SK-N-SH (cell line): ENCODE results near the gene CERCAM. TPM values are rescaled to one million over a fixed set of nuclear protein-coding genes. Genes with fewer than 3 reads are reported as not detected.

Source experiments
- CTCF ChIA-PET: fragments of 300-600, 350-600 bp; formaldehyde crosslinking; extraction: SDS; loops from one replicate; lab custom pipeline; 2021; lab: Yijun Ruan, JAX
- POLR2A ChIA-PET: fragments of 350-600 bp; sonication (Branson Sonifier 250); formaldehyde crosslinking; extraction: SDS; loops from one replicate; lab custom pipeline; 2020; ENCODE audit warnings: antibody characterized with exemption, inconsistent platforms; lab: Yijun Ruan, JAX
- DNase-seq: peaks from one replicate; pipeline ENCODE4 v3.0.0; 2012
- H2AFZ ChIP-seq: fragments of 200-600 bp; sonication (generic); 2 replicates; pipeline ENCODE4 v1.8.1; 2016; ENCODE audit warnings: antibody characterized with exemption, mild to moderate bottlenecking, low read depth
- H3F3A ChIP-seq: fragments of 200-600 bp; sonication (generic); replicated peaks from 2 replicates; pipeline ENCODE3; 2016; ENCODE audit warnings: antibody characterized with exemption, mild to moderate bottlenecking; ENCODE audit not compliant: insufficient read depth
- H3K27ac ChIP-seq, 2 experiments: fragments of 200-500 bp in 1 of 2; fragments of 200-600 bp in 1 of 2; sonication (Bioruptor generic) in 1 of 2; sonication (generic), shearing (Covaris generic) in 1 of 2; 2 replicates each; pipeline versions ENCODE4 v1.5.1 to v1.6.1; 2014 to 2016; ENCODE audit warnings: low read depth in 2 of 2, inconsistent platforms in 1 of 2, low read length in 1 of 2, mild to moderate bottlenecking in 1 of 2, mixed read lengths in 1 of 2
- H3K27me3 ChIP-seq: fragments of 200-600 bp; sonication (generic), shearing (Covaris generic); 2 replicates; pipeline ENCODE4 v1.6.1; 2016; ENCODE audit warnings: mixed run types; ENCODE audit not compliant: insufficient read depth
- H3K36me3 ChIP-seq, 2 experiments: fragments of 200-500 bp in 1 of 2; fragments of 200-600 bp in 1 of 2; sonication (Bioruptor generic) in 1 of 2; sonication (generic) in 1 of 2; replicated peaks in 1 of 2; 2 replicates each; pipeline versions ENCODE3 to v1.5.1; 2014 to 2016; ENCODE audit warnings: low read length in 1 of 2, mild to moderate bottlenecking in 1 of 2; ENCODE audit not compliant: insufficient read depth in 2 of 2, control insufficient read depth in 1 of 2
- H3K4me1 ChIP-seq, 2 experiments: fragments of 200-500 bp in 1 of 2; fragments of 200-600 bp in 1 of 2; sonication (Bioruptor generic) in 1 of 2; sonication (generic), shearing (Covaris generic) in 1 of 2; 2 replicates each; pipeline versions ENCODE4 v1.5.1 to v1.6.1; 2014 to 2016; ENCODE audit warnings: low read depth in 1 of 2, low read length in 1 of 2, mixed run types in 1 of 2; ENCODE audit not compliant: insufficient read depth in 2 of 2, control insufficient read depth in 1 of 2
- H3K4me2 ChIP-seq: fragments of 200-600 bp; sonication (generic), shearing (Covaris generic); 2 replicates; pipeline ENCODE4 v1.6.1; 2017; ENCODE audit warnings: mixed run types
- H3K4me3 ChIP-seq, 2 experiments: fragments of 200-500 bp in 1 of 2; fragments of 200-600 bp in 1 of 2; sonication (Bioruptor generic) in 1 of 2; sonication (generic), shearing (Covaris generic) in 1 of 2; 2 replicates each; pipeline versions ENCODE4 v1.5.1 to v1.8.1; 2014 to 2016; ENCODE audit warnings: low read depth in 2 of 2, inconsistent platforms in 1 of 2, low read length in 1 of 2, mild to moderate bottlenecking in 1 of 2, mixed read lengths in 1 of 2, moderate library complexity in 1 of 2
- H3K79me2 ChIP-seq: fragments of 200-600 bp; sonication (generic); 2 replicates; pipeline ENCODE4 v1.8.1; 2017; ENCODE audit warnings: mild to moderate bottlenecking; ENCODE audit not compliant: insufficient read depth
- H3K9ac ChIP-seq: fragments of 200-600 bp; sonication (generic); 2 replicates; pipeline ENCODE4 v1.6.1; 2017; ENCODE audit warnings: mixed run types
- H3K9me2 ChIP-seq: fragments of 200-600 bp; sonication (generic); 2 replicates; pipeline ENCODE4 v1.6.1; 2017; ENCODE audit warnings: mixed run types
- H3K9me3 ChIP-seq: fragments of 200-600 bp; sonication (generic); 2 replicates; pipeline ENCODE4 v1.6.1; 2017; ENCODE audit warnings: mixed run types, mild to moderate bottlenecking, moderate library complexity
- H4K20me1 ChIP-seq: fragments of 200-600 bp; sonication (generic); 2 replicates; pipeline ENCODE4 v1.6.1; 2017; ENCODE audit warnings: mild to moderate bottlenecking, mixed run types; ENCODE audit not compliant: insufficient read depth
- CHD2 ChIP-seq: fragments of 150-350 bp; IDR thresholded peaks from 2 replicates; pipeline ENCODE4 v1.6.1; 2018; ENCODE audit warnings: low read length; ENCODE audit not compliant: partially characterized antibody
- EP300 ChIP-seq, 2 experiments: IDR thresholded peaks; 2 replicates each; pipeline versions ENCODE4 v1.4.0 to v1.6.1; 2012; ENCODE audit warnings: borderline replicate concordance in 1 of 2, low read depth in 1 of 2, low read length in 1 of 2
- FOSL2 ChIP-seq: IDR thresholded peaks from 2 replicates; pipeline ENCODE4 v1.4.0; 2012; ENCODE audit warnings: low read depth, mild to moderate bottlenecking, moderate library complexity, borderline replicate concordance
- FOXJ3 ChIP-seq: sonication (generic); formaldehyde crosslinking; IDR thresholded peaks from 2 replicates; pipeline ENCODE4 v1.5.1; 2020; ENCODE audit warnings: mild to moderate bottlenecking, missing genetic modification reagents
- GABPA ChIP-seq: IDR thresholded peaks from 2 replicates; pipeline ENCODE4 v1.4.0; 2012; ENCODE audit warnings: low read depth, mild to moderate bottlenecking
- IRF3 ChIP-seq: fragments of 150-350 bp; IDR thresholded peaks from 2 replicates; pipeline ENCODE4 v1.6.1; 2016; ENCODE audit warnings: mild to moderate bottlenecking, low read depth, low read length
- JUND ChIP-seq: IDR thresholded peaks from 2 replicates; pipeline ENCODE4 v1.4.0; 2012
- MAX ChIP-seq: IDR thresholded peaks from 2 replicates; pipeline ENCODE4 v1.4.0; 2012; ENCODE audit warnings: low read depth
- MEF2A ChIP-seq: IDR thresholded peaks from 2 replicates; pipeline ENCODE4 v1.4.0; 2012; ENCODE audit warnings: low read depth, borderline replicate concordance
- MXI1 ChIP-seq: IDR thresholded peaks from 2 replicates; pipeline ENCODE4 v1.6.1; 2012; ENCODE audit warnings: mild to moderate bottlenecking, low read depth, low read length, improper control_type of control experiment
- NFIC ChIP-seq: IDR thresholded peaks from 2 replicates; pipeline ENCODE4 v1.4.0; 2012; ENCODE audit warnings: borderline replicate concordance
- NRF1 ChIP-seq: IDR thresholded peaks from 2 replicates; pipeline ENCODE4 v1.6.1; 2012; ENCODE audit warnings: low read depth, mild to moderate bottlenecking, low read length
- POLR2AphosphoS5 ChIP-seq: IDR thresholded peaks from 2 replicates; pipeline ENCODE4 v1.6.1; 2012; ENCODE audit warnings: low read depth, low read length
- RAD21 ChIP-seq: IDR thresholded peaks from 2 replicates; pipeline ENCODE4 v1.6.1; 2012; ENCODE audit warnings: mild to moderate bottlenecking, low read length
- REST ChIP-seq: IDR thresholded peaks from 2 replicates; pipeline ENCODE4 v1.6.1; 2012; ENCODE audit warnings: mild to moderate bottlenecking, low read depth, low read length, moderate library complexity
- RFX5 ChIP-seq: IDR thresholded peaks from 2 replicates; pipeline ENCODE4 v1.6.1; 2012; ENCODE audit warnings: mild to moderate bottlenecking, improper control_type of control experiment, low read length
- RXRA ChIP-seq: IDR thresholded peaks from 2 replicates; pipeline ENCODE4 v1.4.0; 2012; ENCODE audit warnings: low read depth, mild to moderate bottlenecking, borderline replicate concordance
- SIN3A ChIP-seq: IDR thresholded peaks from 2 replicates; pipeline ENCODE4 v1.6.1; 2012; ENCODE audit warnings: low read depth, mild to moderate bottlenecking, low read length, moderate library complexity, borderline replicate concordance
- SMC3 ChIP-seq: IDR thresholded peaks from 2 replicates; pipeline ENCODE4 v1.6.1; 2012; ENCODE audit warnings: low read depth, low read length, improper control_type of control experiment
- TCF12 ChIP-seq: IDR thresholded peaks from 2 replicates; pipeline ENCODE4 v1.4.0; 2012
- TEAD4 ChIP-seq: IDR thresholded peaks from 2 replicates; pipeline ENCODE4 v1.4.0; 2012; ENCODE audit warnings: mild to moderate bottlenecking, borderline replicate concordance; ENCODE audit not compliant: insufficient read depth
- YY1 ChIP-seq: IDR thresholded peaks from 2 replicates; pipeline ENCODE4 v1.4.0; 2012; ENCODE audit warnings: low read depth, mild to moderate bottlenecking
- WGBS: methylation state at CpG from one replicate; pipeline ENCODE4 v1.1.6; 2017; ENCODE audit warnings: low lambda C conversion rate; 5-methylcytosine and 5-hydroxymethylcytosine counted together
- polyA plus RNA-seq, 3 experiments: library from polyadenylated mRNA; depleted of rRNA; stranded (reverse); fragments of >200 nt; gene quantifications; 2 replicates each; pipeline ENCODE4 v1.2.3, GENCODE V29; 2012

CERCAM gene
- polyA plus RNA-seq, 1 of the 3 experiments (the other 2 are of a cell fraction) = 131 TPM

DNA sequence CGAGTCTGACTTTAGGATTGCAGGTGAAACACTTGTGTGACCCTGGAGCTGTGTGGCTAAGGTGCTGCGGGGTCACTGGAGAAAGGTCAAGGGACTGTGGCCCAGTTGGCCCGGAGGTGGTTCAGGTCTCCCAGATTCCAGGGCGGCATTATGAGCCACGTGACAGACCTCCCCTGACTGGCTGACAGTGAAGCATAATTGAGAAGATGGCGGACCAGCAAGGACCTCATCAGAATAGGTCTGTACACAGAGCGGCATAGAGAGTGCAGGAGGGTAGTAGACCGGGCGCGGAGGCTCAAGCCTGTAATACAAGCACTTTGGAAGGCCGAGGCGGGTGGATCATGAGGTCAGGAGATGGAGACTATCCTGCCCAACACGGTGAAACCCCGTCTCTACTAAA lies 34.3 kb downstream of the CERCAM start:
- Histone ChIP-seq H2AFZ (no peak overlapping the region), H3K9me2 (no peaks in the 10 kb centered on the region), H3K4me2 (no peak overlapping the region), H3K9me3 (no peaks in the 10 kb centered on the region), H3F3A (no peaks in the 10 kb centered on the region), H3K27ac (peak overlapping the region in 1 of 2 experiments; percentile 84; a peak in 1 of 4 replicates), H3K36me3 (peaks cover 2 to 11% of the 10 kb centered on the region in 2 experiments), H4K20me1 (no peaks in the 10 kb centered on the region), H3K9ac (no peak overlapping the region)
- DNase-seq = no peak
- no peak for TF ChIP-seq SIN3A
- TF ChIP-seq EP300 (IDR thresholded peaks at IDR 0.05; ENCODE audit: borderline replicate concordance in 1 of 2, low read depth in 1 of 2, low read length in 1 of 2) = no peak
- no peak for TF ChIP-seq RFX5
- TF ChIP-seq RAD21 = no peak
- no peak for TF ChIP-seq NFIC
- TF ChIP-seq MEF2A = no peak
- TF ChIP-seq FOSL2 = no peak
- no peak for TF ChIP-seq SMC3
- TF ChIP-seq GABPA = no peak
- TF ChIP-seq, all 33 proteins: peak for 0
- ChIA-PET CTCF (interaction anchor here (1.0 to 1.3 kb wide), 4 partner anchors 13 to 93 kb away, joined by 3 to 4 read pairs (median 3); no protein-coding TSS in a partner anchor), POLR2A (no interaction called here)
- Histone ChIP-seq H3K4me3 (no peak overlapping the region), H3K4me1 (peaks cover 3 to 9% of the 10 kb centered on the region in 2 experiments; a peak in 1 of 4 replicates), H3K27me3 (no peaks in the 10 kb centered on the region), H3K79me2 (peaks cover 35% of the 10 kb centered on the region)
- WGBS = 94% methylated on average over 13 of the region's 14 CpGs

- CTCF ChIA-PET = interaction anchor here (1.0 to 1.3 kb wide), 4 partner anchors 14 to 94 kb away, joined by 3 to 4 read pairs (median 3); no protein-coding TSS in a partner anchor
- peak within 1 kb of the TSS; percentile 71 to 84 for H3K27ac ChIP-seq
- no peaks in the 10 kb centered on the region for H3K9me3 ChIP-seq
- H3F3A ChIP-seq = no peaks in the 10 kb centered on the region
- DNase-seq = peak; percentile 99
- no peaks in the 10 kb centered on the region for H3K9me2 ChIP-seq
- peak within 1 kb of the TSS; percentile 90; the same call in 1 of the 2 replicates for H2AFZ ChIP-seq
- H3K36me3 ChIP-seq = peaks cover 12 to 19% of the 10 kb centered on the region in 2 experiments
- no peaks in the 10 kb centered on the region for H4K20me1 ChIP-seq
- no peaks in the 10 kb centered on the region for H3K27me3 ChIP-seq
- WGBS = 0% methylated on average over 1 of the region's 82 CpGs
- peak within 1 kb of the TSS; percentile 81 for H3K9ac ChIP-seq
- H3K4me3 ChIP-seq = peak within 1 kb of the TSS; percentile 79 to 92
- POLR2A ChIA-PET = no interaction called here
- peaks cover 35% of the 10 kb centered on the region for H3K79me2 ChIP-seq
- peaks cover 3 to 9% of the 10 kb centered on the region in 2 experiments; a peak in 1 of 4 replicates for H3K4me1 ChIP-seq
- H3K4me2 ChIP-seq = peak within 1 kb of the TSS; percentile 100
- TF ChIP-seq GABPA (peak; percentile 55; the same call in 1 of the 2 replicates), TCF12 (no peak), IRF3 (no peak), SIN3A (peak; percentile 45; the same call in 1 of the 2 replicates), RAD21 (no peak), FOXJ3 (CRISPR knock-in tag) (no peak), TEAD4 (no peak), JUND (no peak), MXI1 (peak; percentile 93), RXRA (no peak), FOSL2 (no peak), POLR2AphosphoS5 (peak; percentile 83), NRF1 (no peak), MAX (peak; percentile 61; the same call in 1 of the 2 replicates), MEF2A (no peak), REST (no peak), CHD2 (no peak), YY1 (no peak)
These were observed 35.4 kb downstream of the CERCAM start, which contains the start of gene ODF2 for GRCh38 chr9:128455849-128456612. Gene ODF2 (plus strand): TSS chr9:128456006. CDS start chr9:128456092, 86 bp downstream.
